Measurements from ENCODE around the gene QSOX1. TPM values are rescaled to one million over a fixed set of nuclear protein-coding genes. Genes with fewer than 3 reads are reported as not detected.

Gene QSOX1
- total RNA-seq, 1 experiment from 2014 or later = 69.0 TPM

DNA sequence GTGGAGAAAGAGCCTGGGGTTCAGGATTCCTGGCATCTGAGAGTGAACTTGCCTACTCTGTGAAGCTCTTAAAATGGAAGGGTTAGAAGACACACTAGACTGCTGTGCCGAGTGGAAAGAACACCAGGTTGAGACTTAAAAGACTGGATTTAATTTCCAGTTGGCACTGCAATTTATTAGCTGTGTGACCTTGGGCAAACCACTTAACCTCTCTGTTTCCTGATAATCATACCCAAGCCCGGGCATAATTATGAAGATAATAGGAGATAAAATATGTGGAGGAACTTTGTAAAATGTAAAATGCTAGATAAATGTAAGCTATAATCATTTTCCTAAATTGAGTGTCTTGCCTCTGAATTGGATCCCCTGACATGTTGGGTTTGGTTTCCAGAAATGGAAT is 70.7 kb downstream of the QSOX1 start:
- intact Hi-C loops (cut with micrococcal nuclease; ENCODE audit: unreplicated experiment) = no loop called here
- BruUV-seq (replicated peaks) = no TSS peak

DNA sequence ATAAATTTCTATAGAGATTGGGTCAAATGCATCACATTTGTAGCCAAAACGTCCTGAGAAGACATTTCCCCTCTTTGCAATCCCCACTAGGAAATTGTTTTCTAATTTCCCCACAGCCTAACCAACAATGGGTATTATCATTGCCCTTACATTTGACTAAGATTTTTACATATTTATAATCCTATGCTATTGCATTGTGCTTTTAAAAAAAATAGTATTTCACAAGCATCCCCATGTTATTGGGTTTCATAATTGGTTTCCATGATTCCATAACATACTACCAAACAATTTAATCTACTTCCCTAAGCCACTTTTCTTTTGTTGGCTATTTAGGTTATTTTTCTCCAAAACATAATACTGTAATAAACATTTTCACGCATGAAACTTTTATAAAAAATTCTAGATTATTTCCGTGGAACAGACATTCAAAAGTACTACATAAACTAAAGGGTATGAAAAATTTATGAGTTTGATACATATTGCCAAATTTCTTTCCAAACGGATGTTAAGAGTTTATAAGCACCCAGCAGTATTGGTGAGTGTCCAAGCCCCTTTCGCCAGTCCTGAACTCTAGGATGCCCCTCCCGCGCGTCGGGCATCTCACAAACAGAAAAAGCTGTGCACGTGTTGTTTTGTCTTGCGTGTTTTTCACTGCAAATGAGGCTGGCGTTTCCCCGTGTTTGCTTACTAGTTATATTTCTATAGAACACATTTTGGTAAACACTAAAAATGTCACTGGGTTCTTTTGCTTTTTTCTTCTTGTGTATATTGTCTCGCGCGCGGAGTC is 73.4 kb downstream of the QSOX1 start:
- H3K4me3 ChIP-seq (ENCODE audit: low read depth, low read length, poor library complexity, severe bottlenecking) = no peak overlapping the region
- no peak for DNase-seq (ENCODE audit: low spot score)
- H3K36me3 ChIP-seq (ENCODE audit: insufficient read depth, low read length, poor library complexity, severe bottlenecking) = no peaks in the 10 kb centered on the region
- no TSS peak for BruUV-seq (replicated peaks)
- no peaks in the 10 kb centered on the region for H3K9me3 ChIP-seq (ENCODE audit: low read depth, low read length, poor library complexity, severe bottlenecking)
- intact Hi-C loops (cut with micrococcal nuclease; ENCODE audit: unreplicated experiment) = no loop called here
- no peak overlapping the region for H3K27ac ChIP-seq (ENCODE audit: low read depth, low read length, poor library complexity, severe bottlenecking)
- POLR2A ChIA-PET (ENCODE audit: low non-redundant PET) = no interaction called here
- peaks cover 13% of the 10 kb centered on the region for H3K4me1 ChIP-seq (ENCODE audit: insufficient read depth, low read length, poor library complexity, severe bottlenecking)
- peak; percentile 34 for TF ChIP-seq EZH2 (IDR thresholded peaks at IDR 0.05; ENCODE audit: borderline replicate concordance, low read depth, low read length, poor library complexity, severe bottlenecking)
- TF ChIP-seq, protein P1, sequence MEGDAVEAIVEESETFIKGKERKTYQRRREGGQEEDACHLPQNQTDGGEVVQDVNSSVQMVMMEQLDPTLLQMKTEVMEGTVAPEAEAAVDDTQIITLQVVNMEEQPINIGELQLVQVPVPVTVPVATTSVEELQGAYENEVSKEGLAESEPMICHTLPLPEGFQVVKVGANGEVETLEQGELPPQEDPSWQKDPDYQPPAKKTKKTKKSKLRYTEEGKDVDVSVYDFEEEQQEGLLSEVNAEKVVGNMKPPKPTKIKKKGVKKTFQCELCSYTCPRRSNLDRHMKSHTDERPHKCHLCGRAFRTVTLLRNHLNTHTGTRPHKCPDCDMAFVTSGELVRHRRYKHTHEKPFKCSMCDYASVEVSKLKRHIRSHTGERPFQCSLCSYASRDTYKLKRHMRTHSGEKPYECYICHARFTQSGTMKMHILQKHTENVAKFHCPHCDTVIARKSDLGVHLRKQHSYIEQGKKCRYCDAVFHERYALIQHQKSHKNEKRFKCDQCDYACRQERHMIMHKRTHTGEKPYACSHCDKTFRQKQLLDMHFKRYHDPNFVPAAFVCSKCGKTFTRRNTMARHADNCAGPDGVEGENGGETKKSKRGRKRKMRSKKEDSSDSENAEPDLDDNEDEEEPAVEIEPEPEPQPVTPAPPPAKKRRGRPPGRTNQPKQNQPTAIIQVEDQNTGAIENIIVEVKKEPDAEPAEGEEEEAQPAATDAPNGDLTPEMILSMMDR (conservative IDR thresholded peaks at IDR 0.05; ENCODE audit: low read depth, low read length) = no peak
- CTCF ChIA-PET = no interaction called here
- peaks cover 89% of the 10 kb centered on the region for H3K27me3 ChIP-seq (replicated peaks; ENCODE audit: insufficient read depth, low read depth, low read length, poor library complexity)

More for the DNA sequence above, 70.7 kb downstream of the QSOX1 start:
- TF ChIP-seq EZH2 (IDR thresholded peaks at IDR 0.05; ENCODE audit: borderline replicate concordance, low read depth, low read length, poor library complexity, severe bottlenecking) = no peak
- TF ChIP-seq, protein P1 (conservative IDR thresholded peaks at IDR 0.05; ENCODE audit: low read depth, low read length) = no peak
- peaks cover 78% of the 10 kb centered on the region for H3K27me3 ChIP-seq (replicated peaks; ENCODE audit: insufficient read depth, low read depth, low read length, poor library complexity)
- no peaks in the 10 kb centered on the region for H3K9me3 ChIP-seq (ENCODE audit: low read depth, low read length, poor library complexity, severe bottlenecking)
- no peak overlapping the region for H3K4me3 ChIP-seq (ENCODE audit: low read depth, low read length, poor library complexity, severe bottlenecking)
- no peak overlapping the region for H3K27ac ChIP-seq (ENCODE audit: low read depth, low read length, poor library complexity, severe bottlenecking)
- ChIA-PET POLR2A (ENCODE audit: low non-redundant PET) (interaction anchor here (0.6 kb wide), 1 partner anchor 802 kb away, joined by 3 read pairs; no protein-coding TSS in a partner anchor), CTCF (no interaction called here)
- H3K36me3 ChIP-seq (ENCODE audit: insufficient read depth, low read length, poor library complexity, severe bottlenecking) = no peaks in the 10 kb centered on the region
- peaks cover 6% of the 10 kb centered on the region for H3K4me1 ChIP-seq (ENCODE audit: insufficient read depth, low read length, poor library complexity, severe bottlenecking)
- no peak for DNase-seq (ENCODE audit: low spot score)

DNA sequence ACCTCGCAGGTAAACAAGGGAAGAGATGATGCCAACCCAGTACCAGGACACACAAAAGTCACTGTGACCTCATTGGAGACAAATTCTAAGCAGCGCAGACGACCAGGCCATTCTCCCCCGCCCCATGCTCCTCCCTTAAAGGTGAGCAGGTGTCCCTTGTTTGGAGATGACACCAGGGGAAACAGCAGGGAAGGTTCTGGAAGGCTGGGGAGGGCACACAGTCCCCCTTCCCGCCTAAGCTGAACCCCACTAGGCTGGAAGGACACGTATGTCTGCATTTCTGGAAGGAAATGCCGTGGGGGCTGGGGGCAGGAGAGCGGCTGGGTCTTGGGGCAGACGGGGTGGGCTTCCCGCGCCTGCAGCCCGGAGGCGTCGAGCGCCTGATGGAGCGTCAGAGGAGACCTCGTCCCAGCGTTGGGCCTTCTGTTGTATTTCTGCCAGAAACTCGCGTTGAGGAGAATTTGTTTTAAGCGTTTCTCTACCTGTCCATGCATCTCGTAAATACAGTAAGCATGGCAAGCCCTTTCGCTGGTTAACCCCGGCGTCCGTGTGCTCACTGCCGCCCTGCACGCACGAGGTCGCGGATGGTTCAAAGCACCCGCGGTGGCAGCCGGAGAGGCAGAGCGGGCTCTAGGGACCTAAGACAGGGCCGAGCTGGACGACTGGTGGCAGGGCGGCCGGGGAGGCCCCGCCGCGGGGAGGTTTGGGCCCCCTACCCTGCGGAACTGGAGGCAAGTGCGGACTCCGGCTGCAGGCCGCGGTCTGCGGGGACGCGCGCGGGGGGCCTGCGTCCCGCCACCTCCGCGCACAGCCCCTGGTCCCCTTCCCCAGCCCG is 74.2 kb downstream of the QSOX1 start:
- no TSS peak for BruUV-seq (replicated peaks)
- TF ChIP-seq, protein P1 (conservative IDR thresholded peaks at IDR 0.05; ENCODE audit: low read depth, low read length) = no peak
- peak; percentile 95 for TF ChIP-seq EZH2 (IDR thresholded peaks at IDR 0.05; ENCODE audit: borderline replicate concordance, low read depth, low read length, poor library complexity, severe bottlenecking)
- CTCF ChIA-PET = no interaction called here

More for the DNA sequence above, 74.2 kb downstream of the QSOX1 start:
- H3K36me3 ChIP-seq (ENCODE audit: insufficient read depth, low read length, poor library complexity, severe bottlenecking) = no peaks in the 10 kb centered on the region
- no peak for DNase-seq (ENCODE audit: low spot score)
- H3K27ac ChIP-seq (ENCODE audit: low read depth, low read length, poor library complexity, severe bottlenecking) = no peak overlapping the region
- H3K4me1 ChIP-seq (ENCODE audit: insufficient read depth, low read length, poor library complexity, severe bottlenecking) = peaks cover 13% of the 10 kb centered on the region
- H3K27me3 ChIP-seq (replicated peaks; ENCODE audit: insufficient read depth, low read depth, low read length, poor library complexity) = peaks cover 90% of the 10 kb centered on the region
- no peaks in the 10 kb centered on the region for H3K9me3 ChIP-seq (ENCODE audit: low read depth, low read length, poor library complexity, severe bottlenecking)
- intact Hi-C loops (cut with micrococcal nuclease; ENCODE audit: unreplicated experiment) = no loop called here
- POLR2A ChIA-PET (ENCODE audit: low non-redundant PET) = no interaction called here
- peak overlapping the region; percentile 50 for H3K4me3 ChIP-seq (ENCODE audit: low read depth, low read length, poor library complexity, severe bottlenecking)
